Ishikawa (cell line): ENCODE measurements around the gene GPR32.

Source experiments
- CEBPB ChIP-seq: IDR thresholded peaks from 2 replicates; pipeline ENCODE4 v1.6.1; 2012
- CREB1 ChIP-seq: IDR thresholded peaks from 2 replicates; pipeline ENCODE4 v1.6.1; 2012; ENCODE audit warnings: low read depth
- EGR1 ChIP-seq: IDR thresholded peaks from 2 replicates; pipeline ENCODE4 v1.6.1; 2012
- EP300 ChIP-seq: IDR thresholded peaks from 2 replicates; pipeline ENCODE4 v1.6.1; 2012; ENCODE audit warnings: borderline replicate concordance
- FOXM1 ChIP-seq: IDR thresholded peaks from 2 replicates; pipeline ENCODE4 v1.6.1; 2012; ENCODE audit warnings: low read depth, borderline replicate concordance
- NFIC ChIP-seq: IDR thresholded peaks from 2 replicates; pipeline ENCODE4 v1.6.1; 2012
- RAD21 ChIP-seq: IDR thresholded peaks from 2 replicates; pipeline ENCODE4 v1.6.1; 2012; ENCODE audit warnings: low read depth
- TAF1 ChIP-seq: IDR thresholded peaks from 2 replicates; pipeline ENCODE4 v1.6.1; 2012; ENCODE audit warnings: low read depth, mild to moderate bottlenecking
- TCF12 ChIP-seq: IDR thresholded peaks from 2 replicates; pipeline ENCODE4 v1.6.1; 2012; ENCODE audit warnings: low read depth
- TEAD4 ChIP-seq: IDR thresholded peaks from 2 replicates; pipeline ENCODE4 v1.6.1; 2012
- YY1 ChIP-seq: IDR thresholded peaks from 2 replicates; pipeline ENCODE4 v1.6.1; 2012; ENCODE audit warnings: low read depth
- ZBTB7A ChIP-seq: IDR thresholded peaks from 2 replicates; pipeline ENCODE4 v1.6.1; 2012; ENCODE audit warnings: low read depth
- TF ChIP-seq, protein P1 (sequence below): IDR thresholded peaks from 2 replicates; pipeline ENCODE4 v1.6.1; 2012
- TF ChIP-seq, protein P2 (sequence below): IDR thresholded peaks from 2 replicates; pipeline ENCODE4 v1.6.1; 2012; ENCODE audit warnings: low read depth, mild to moderate bottlenecking
- TF ChIP-seq, protein P3 (sequence below): IDR thresholded peaks from 2 replicates; pipeline ENCODE4 v1.6.1; 2012

Gene GPR32

DNA sequence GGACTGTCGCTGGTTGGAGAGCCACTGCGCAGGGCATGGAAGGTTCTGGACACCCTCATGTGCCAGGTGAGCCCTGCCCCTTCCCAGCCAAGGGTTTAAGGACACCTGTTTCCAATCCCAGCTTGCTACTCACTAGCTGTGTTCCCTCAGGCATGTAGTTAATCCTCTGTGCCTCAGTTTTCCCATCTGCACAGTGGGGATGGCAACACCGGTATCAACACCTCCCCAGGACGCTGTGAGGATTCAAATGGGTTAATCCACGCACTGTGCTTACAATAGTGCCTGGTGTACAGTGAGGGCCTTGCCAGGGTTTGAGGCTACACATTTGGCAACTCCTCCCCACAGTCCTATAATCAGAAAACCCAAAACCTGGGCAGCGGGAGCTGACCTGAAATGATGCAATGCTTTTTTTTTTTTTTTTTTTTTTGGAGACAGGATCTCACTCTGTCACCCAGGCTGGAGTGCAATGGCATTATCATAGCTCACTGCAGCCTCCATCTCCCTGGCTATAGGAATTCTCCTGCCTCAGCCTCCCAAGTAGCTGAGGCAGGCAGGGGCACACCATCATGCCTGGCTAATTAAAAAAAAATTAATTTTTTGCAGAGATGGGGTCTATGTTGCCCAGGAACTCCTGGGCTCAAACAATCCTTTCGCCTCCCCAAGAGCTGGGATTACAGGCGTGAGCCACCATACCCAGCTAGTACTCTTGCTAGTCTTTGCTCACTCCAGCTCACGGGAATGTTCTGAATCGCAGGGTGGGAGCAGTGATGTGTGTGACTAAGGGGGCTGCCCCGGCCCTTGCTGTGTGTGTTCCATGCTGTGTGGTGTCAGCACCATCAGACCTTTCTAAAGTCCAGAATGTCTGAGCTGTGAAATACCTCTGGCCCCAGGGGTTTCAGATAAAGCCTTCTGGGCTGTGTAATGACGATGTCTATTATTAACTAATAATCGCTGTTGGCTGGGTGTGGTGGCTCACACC, 22.3 kb downstream of the GPR32 start:
- no peak for TF ChIP-seq EP300
- TF ChIP-seq RAD21 = no peak

DNA sequence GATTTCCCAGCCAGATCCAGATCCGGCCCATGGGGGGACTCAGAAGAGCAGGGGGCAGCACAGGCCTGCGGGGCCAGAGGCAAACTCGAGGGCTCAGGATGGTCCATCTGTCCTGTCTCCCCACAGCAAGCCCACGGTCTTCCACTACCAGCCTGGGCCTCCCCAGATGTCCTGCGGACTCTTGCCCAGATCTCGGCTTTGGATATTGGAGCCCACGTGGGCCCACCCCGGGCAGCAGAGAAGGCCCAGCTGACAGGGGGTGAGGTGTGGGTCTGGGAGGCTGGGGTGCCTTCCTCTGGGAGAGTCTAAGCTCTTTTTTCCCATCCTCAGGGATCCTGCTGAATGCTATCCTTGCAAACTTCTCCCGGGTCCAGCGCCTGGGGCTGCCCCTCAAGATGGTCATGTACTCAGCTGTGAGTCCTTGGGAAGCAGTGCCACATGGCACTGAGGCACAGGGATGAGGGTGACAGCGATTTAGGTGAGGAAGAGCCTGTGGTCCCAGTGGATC, 23.3 kb downstream of the GPR32 start:
- peak; percentile 15; the same call in 1 of the 2 replicates for TF ChIP-seq TEAD4
- TF ChIP-seq, protein P1, sequence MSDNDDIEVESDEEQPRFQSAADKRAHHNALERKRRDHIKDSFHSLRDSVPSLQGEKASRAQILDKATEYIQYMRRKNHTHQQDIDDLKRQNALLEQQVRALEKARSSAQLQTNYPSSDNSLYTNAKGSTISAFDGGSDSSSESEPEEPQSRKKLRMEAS = no peak

DNA sequence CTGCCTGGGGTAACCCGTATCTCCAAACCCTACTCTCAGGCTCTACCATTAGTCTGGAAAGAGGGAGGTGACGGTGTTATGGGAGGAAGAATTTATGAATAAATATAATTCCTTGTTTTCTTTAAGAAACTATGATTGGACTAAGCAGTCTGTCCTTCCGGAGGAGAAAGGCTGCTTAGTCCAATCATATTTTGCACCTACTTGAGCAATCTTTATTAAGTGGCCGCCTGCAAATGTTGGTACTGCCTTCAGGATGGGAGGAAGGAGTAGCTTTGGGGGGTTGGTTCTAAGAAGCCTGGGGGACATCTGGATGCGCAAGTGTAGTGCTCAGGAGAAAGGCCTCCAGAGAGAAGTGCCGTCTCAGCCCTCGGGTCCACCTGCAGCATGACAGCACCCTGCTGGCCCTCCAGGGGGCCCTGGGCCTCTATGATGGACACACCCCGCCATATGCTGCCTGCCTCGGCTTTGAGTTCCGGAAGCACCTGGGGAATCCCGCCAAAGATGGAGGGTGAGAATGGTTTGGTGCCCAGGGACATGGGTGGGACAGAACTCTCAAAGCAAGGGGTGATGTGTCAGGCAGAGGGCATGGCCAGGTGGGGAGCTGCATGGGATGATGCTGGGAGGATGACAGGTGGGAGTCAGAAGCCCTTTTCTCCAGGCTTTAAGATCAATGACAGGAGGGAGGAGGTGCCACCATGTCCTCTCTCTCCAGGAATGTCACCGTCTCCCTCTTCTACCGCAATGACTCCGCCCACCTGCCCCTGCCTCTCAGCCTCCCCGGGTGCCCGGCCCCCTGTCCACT, 24.0 kb downstream of the GPR32 start:
- TF ChIP-seq TCF12 (peak; percentile 59), EP300 (peak; percentile 9; the same call in 1 of the 2 replicates), YY1 (peak; percentile 60; the same call in 1 of the 2 replicates), CEBPB (no peak), FOXM1 (no peak), TEAD4 (no peak), EGR1 (no peak; the same call in 1 of the 2 replicates), TAF1 (no peak)

DNA sequence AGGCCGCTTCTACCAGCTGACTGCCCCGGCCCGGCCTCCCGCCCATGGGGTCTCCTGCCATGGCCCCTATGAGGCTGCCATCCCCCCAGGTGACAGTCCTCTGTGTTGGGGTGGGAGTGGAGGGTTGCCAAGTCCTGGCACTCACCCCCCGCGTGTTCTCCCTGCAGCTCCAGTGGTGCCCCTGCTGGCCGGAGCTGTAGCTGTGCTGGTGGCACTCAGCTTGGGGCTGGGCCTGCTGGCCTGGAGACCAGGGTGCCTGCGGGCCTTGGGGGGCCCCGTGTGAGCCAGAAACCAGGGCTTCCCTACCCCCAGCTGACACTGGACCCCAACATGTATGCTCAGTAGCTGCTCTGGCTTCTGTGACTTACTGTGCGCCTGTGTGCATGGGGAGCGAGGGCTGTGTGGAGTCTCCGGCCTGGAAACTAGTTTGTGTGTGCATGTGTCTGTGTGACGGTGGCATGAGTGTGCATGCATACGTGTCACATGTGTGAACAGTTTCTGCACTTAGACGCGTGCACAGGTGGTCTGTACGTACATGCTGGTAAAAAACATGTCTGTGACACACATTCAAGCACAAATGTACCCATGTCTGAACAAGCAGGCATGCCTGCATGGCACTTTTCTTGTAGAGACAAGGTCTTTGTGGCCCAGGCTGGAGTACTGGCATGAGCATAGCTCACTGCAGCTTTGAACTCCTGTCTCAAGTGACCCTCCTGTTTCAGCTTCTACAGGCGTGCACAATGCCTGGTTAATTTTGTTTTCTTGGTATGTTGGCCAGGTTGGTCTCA, 24.8 kb downstream of the GPR32 start:
- TF ChIP-seq EP300 (no peak), YY1 (0 out of 2 replicates have a peak, but pooled peaks have one; percentile 4), CEBPB (0 out of 2 replicates have a peak, but pooled peaks have one; percentile 12), NFIC (peak; percentile 76), TEAD4 (peak; percentile 35; the same call in 1 of the 2 replicates), TCF12 (peak; percentile 2), TAF1 (no peak), ZBTB7A (no peak; the same call in 1 of the 2 replicates), RAD21 (no peak), FOXM1 (no peak), EGR1 (peak; percentile 14; the same call in 1 of the 2 replicates), CREB1 (0 out of 2 replicates have a peak, but pooled peaks have one; percentile 11)
- TF ChIP-seq, protein P1 = peak; percentile 26; the same call in 1 of the 2 replicates
- TF ChIP-seq, protein P2, sequence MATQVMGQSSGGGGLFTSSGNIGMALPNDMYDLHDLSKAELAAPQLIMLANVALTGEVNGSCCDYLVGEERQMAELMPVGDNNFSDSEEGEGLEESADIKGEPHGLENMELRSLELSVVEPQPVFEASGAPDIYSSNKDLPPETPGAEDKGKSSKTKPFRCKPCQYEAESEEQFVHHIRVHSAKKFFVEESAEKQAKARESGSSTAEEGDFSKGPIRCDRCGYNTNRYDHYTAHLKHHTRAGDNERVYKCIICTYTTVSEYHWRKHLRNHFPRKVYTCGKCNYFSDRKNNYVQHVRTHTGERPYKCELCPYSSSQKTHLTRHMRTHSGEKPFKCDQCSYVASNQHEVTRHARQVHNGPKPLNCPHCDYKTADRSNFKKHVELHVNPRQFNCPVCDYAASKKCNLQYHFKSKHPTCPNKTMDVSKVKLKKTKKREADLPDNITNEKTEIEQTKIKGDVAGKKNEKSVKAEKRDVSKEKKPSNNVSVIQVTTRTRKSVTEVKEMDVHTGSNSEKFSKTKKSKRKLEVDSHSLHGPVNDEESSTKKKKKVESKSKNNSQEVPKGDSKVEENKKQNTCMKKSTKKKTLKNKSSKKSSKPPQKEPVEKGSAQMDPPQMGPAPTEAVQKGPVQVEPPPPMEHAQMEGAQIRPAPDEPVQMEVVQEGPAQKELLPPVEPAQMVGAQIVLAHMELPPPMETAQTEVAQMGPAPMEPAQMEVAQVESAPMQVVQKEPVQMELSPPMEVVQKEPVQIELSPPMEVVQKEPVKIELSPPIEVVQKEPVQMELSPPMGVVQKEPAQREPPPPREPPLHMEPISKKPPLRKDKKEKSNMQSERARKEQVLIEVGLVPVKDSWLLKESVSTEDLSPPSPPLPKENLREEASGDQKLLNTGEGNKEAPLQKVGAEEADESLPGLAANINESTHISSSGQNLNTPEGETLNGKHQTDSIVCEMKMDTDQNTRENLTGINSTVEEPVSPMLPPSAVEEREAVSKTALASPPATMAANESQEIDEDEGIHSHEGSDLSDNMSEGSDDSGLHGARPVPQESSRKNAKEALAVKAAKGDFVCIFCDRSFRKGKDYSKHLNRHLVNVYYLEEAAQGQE = no peak
- TF ChIP-seq, protein P3, sequence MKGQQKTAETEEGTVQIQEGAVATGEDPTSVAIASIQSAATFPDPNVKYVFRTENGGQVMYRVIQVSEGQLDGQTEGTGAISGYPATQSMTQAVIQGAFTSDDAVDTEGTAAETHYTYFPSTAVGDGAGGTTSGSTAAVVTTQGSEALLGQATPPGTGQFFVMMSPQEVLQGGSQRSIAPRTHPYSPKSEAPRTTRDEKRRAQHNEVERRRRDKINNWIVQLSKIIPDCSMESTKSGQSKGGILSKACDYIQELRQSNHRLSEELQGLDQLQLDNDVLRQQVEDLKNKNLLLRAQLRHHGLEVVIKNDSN = no peak; the same call in 1 of the 2 replicates

DNA sequence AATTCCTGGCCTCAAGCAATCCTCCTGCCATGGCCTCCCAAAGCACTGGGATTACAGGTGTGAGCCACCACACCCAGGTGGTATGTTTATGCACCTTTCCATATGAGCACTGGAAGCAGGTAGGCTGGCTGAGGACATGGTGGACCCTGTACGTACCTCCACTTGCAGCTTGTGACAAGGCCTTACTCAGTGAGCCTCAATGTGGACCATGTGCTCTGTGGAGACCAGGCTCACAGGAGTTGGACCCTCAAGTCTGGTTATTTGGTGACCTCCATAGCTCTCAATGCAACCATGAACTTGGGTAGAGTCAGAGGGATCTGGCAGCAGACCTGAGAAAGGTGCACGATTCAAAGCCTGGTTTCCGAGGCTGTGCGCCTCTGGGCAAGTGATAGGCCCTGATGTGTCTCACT, 25.4 kb downstream of the GPR32 start:
- TF ChIP-seq TCF12 (no peak), TEAD4 (no peak), FOXM1 (no peak), CEBPB (no peak), YY1 (no peak), RAD21 (no peak), EGR1 (no peak), NFIC (no peak), ZBTB7A (no peak), TAF1 (no peak)
- TF ChIP-seq, protein P2 = no peak
- TF ChIP-seq, protein P3 = no peak
